SK-N-MC (cell line): Measurements from ENCODE around the gene TXNDC17.

ENCODE experiments used
- EZH2 ChIP-seq: fragments of 200-600 bp; sonication (generic); IDR thresholded peaks from one replicate; pipeline ENCODE4 v1.6.1; 2017; ENCODE audit warnings: antibody characterized with exemption
- FOXP2 ChIP-seq: optimal IDR thresholded peaks from 2 replicates; pipeline ENCODE3; 2011; ENCODE audit warnings: mild to moderate bottlenecking, moderate library complexity; ENCODE audit not compliant: insufficient read depth; ENCODE audit errors: extremely low read length, control extremely low read depth
- POLR2AphosphoS5 ChIP-seq: IDR thresholded peaks from 2 replicates; pipeline ENCODE4 v1.6.1; 2012; ENCODE audit warnings: mild to moderate bottlenecking, low read depth, low read length, borderline replicate concordance

GRCh38 chr17:6681671-6682070 is 40.8 kb downstream of the TXNDC17 start:
- TF ChIP-seq EZH2 (no peak), POLR2AphosphoS5 (no peak), FOXP2 (no peak)
